ENCODE measurements around the gene MYH4. TPM values are rescaled to one million over a fixed set of nuclear protein-coding genes. Genes with fewer than 3 reads are reported as not detected.

Gene MYH4
- polyA plus RNA-seq, 1 donor from 2014 or later, result not detected

- no peak for TF ChIP-seq POLR2AphosphoS5 (IDR thresholded peaks at IDR 0.05)
- no peak for TF ChIP-seq EZH2 (IDR thresholded peaks at IDR 0.05; ENCODE audit: borderline replicate concordance, insufficient read depth, low read length, poor library complexity, severe bottlenecking)
- no peak for TF ChIP-seq EP300 (conservative IDR thresholded peaks at IDR 0.05; ENCODE audit: poor library complexity, severe bottlenecking)
- no peak for TF ChIP-seq SMC3 (conservative IDR thresholded peaks at IDR 0.05; ENCODE audit: poor library complexity)
- TF ChIP-seq MXI1 (conservative IDR thresholded peaks at IDR 0.05; ENCODE audit: poor library complexity, severe bottlenecking), result no peak
- TF ChIP-seq TAF1 (IDR thresholded peaks at IDR 0.05; ENCODE audit: low read depth), result no peak
- H4K20me1 ChIP-seq (ENCODE audit: insufficient read depth), result no peaks in the 10 kb centered on the region
- no peaks in the 10 kb centered on the region for H3K79me2 ChIP-seq (replicated peaks; ENCODE audit: insufficient read depth, low read length)
- H3K4me3 ChIP-seq (ENCODE audit: low read length), result no peak overlapping the region
- no peaks in the 10 kb centered on the region for H3F3A ChIP-seq (ENCODE audit: insufficient read depth, low read length, poor library complexity, severe bottlenecking)
- H3K9me3 ChIP-seq (ENCODE audit: low read length), result no peaks in the 10 kb centered on the region
- no peaks in the 10 kb centered on the region for H3K36me3 ChIP-seq (ENCODE audit: insufficient read depth, low read length)
- no peak overlapping the region for H3K9ac ChIP-seq (ENCODE audit: low read length)
- no peak overlapping the region for H3K4me2 ChIP-seq (ENCODE audit: low read length)
- H3K27me3 ChIP-seq (ENCODE audit: insufficient read depth, low read depth, low read length), result no peaks in the 10 kb centered on the region
- H2AFZ ChIP-seq (ENCODE audit: low read depth, low read length), result no peak overlapping the region
- H3K27ac ChIP-seq (ENCODE audit: low read length), result no peak overlapping the region
- no peaks in the 10 kb centered on the region for H3K9me2 ChIP-seq (ENCODE audit: insufficient read depth, low read length)
These were observed 22.1 kb downstream of the MYH4 start for GRCh38 chr17:10447026-10447931.

GRCh38 chr17:10439816-10440215 lies 29.5 kb downstream of the MYH4 start:
- H3K27me3 ChIP-seq (ENCODE audit: insufficient read depth, low read depth, low read length), result no peaks in the 10 kb centered on the region
- no peaks in the 10 kb centered on the region for H3K79me2 ChIP-seq (replicated peaks; ENCODE audit: insufficient read depth, low read length)
- H3K4me3 ChIP-seq (ENCODE audit: low read length), result no peak overlapping the region
- H4K20me1 ChIP-seq (ENCODE audit: insufficient read depth), result no peaks in the 10 kb centered on the region
- H3K9ac ChIP-seq (ENCODE audit: low read length), result no peak overlapping the region
- no peak overlapping the region for H3K4me2 ChIP-seq (ENCODE audit: low read length)
- no peaks in the 10 kb centered on the region for H3F3A ChIP-seq (ENCODE audit: insufficient read depth, low read length, poor library complexity, severe bottlenecking)
- TF ChIP-seq REST (IDR thresholded peaks at IDR 0.05; ENCODE audit: borderline replicate concordance), result no peak
- no peak for TF ChIP-seq RAD21 (conservative IDR thresholded peaks at IDR 0.05)
- TF ChIP-seq EP300 (conservative IDR thresholded peaks at IDR 0.05; ENCODE audit: poor library complexity, severe bottlenecking), result no peak
- no peak for TF ChIP-seq TAF1 (IDR thresholded peaks at IDR 0.05; ENCODE audit: low read depth)
- no peak for TF ChIP-seq EZH2 (IDR thresholded peaks at IDR 0.05; ENCODE audit: borderline replicate concordance, insufficient read depth, low read length, poor library complexity, severe bottlenecking)
- TF ChIP-seq MXI1 (conservative IDR thresholded peaks at IDR 0.05; ENCODE audit: poor library complexity, severe bottlenecking), result no peak
- TF ChIP-seq POLR2AphosphoS5 (IDR thresholded peaks at IDR 0.05), result no peak
- no peak for TF ChIP-seq CTCF (IDR thresholded peaks at IDR 0.05; ENCODE audit: poor library complexity, severe bottlenecking)
- TF ChIP-seq SMC3 (conservative IDR thresholded peaks at IDR 0.05; ENCODE audit: poor library complexity), result no peak
- H3K9me2 ChIP-seq (ENCODE audit: insufficient read depth, low read length), result no peaks in the 10 kb centered on the region
- no peak overlapping the region for H3K27ac ChIP-seq (ENCODE audit: low read length)
- no peaks in the 10 kb centered on the region for H3K9me3 ChIP-seq (ENCODE audit: low read length)
- H3K36me3 ChIP-seq (ENCODE audit: insufficient read depth, low read length), result no peaks in the 10 kb centered on the region
- no peak overlapping the region for H2AFZ ChIP-seq (ENCODE audit: low read depth, low read length)
